ENCODE data around the gene ACBD4.

Gene ACBD4

DNA sequence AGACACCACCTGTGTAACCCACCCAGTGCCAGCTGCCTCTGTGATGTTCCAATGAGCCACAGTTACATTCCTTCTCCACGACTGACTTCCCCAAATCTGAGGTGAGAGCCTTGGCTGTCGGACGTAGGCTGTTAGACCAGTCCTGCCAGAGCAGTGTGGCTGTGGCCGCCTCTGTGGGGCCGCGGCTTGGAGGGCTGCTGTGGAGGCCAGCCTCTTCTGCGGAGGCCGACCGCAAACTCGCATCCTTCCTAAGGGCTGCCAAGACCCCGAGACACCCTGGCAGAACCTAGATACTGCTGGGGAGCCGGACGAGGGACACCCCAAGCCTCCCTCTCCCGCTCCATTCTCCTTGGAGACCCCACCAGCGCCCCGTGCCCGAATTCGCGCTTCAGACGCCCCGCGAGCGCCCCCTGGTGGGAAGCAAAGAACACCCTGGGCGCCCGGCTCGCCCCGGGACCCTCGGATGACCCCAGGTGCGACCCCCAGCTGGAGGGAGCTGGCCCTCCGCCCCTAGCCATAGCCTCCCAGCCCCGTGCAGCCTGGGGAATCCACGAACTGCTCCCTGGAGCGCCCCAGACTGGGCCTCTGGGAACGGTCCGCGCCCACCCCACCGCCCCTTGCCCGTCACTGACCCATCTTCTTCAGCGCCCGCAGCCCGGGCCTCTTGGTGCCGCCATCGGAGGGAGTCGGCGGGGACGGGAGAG lies 3.7 kb upstream of the ACBD4 start:
- Histone ChIP-seq H3K36me3 (ENCODE audit: control insufficient read depth, insufficient read depth, low read length) (no peaks in the 10 kb centered on the region), H3K4me3 (replicated peaks; ENCODE audit: low read depth, low read length) (peak overlapping the region; percentile 79), H3K27me3 (replicated peaks; ENCODE audit: control insufficient read depth, insufficient read depth, low read length) (no peaks in the 10 kb centered on the region; the same call in none of the 2 replicates)
- DNase-seq (ENCODE audit: extremely low read depth, insufficient read length): no peak
- TF ChIP-seq, protein P1, sequence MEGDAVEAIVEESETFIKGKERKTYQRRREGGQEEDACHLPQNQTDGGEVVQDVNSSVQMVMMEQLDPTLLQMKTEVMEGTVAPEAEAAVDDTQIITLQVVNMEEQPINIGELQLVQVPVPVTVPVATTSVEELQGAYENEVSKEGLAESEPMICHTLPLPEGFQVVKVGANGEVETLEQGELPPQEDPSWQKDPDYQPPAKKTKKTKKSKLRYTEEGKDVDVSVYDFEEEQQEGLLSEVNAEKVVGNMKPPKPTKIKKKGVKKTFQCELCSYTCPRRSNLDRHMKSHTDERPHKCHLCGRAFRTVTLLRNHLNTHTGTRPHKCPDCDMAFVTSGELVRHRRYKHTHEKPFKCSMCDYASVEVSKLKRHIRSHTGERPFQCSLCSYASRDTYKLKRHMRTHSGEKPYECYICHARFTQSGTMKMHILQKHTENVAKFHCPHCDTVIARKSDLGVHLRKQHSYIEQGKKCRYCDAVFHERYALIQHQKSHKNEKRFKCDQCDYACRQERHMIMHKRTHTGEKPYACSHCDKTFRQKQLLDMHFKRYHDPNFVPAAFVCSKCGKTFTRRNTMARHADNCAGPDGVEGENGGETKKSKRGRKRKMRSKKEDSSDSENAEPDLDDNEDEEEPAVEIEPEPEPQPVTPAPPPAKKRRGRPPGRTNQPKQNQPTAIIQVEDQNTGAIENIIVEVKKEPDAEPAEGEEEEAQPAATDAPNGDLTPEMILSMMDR (IDR thresholded peaks at IDR 0.05; ENCODE audit: insufficient read depth, low read length, poor library complexity, severe bottlenecking): peak; percentile 89

DNA sequence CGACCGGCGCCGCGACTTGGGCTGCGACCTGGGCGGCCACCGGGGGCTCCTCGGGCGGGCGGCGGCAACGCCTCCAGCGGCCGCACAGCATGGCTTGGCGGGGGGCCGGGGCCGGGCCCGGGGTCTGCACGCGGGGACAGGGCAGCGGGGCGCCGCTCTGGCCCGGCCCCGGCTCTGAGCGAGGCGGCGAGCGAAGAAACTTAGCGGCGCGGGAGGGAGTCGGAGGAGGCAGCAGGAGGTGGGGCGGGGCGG lies 3.2 kb upstream of the ACBD4 start, which contains the start of gene PLCD3:
Gene PLCD3 (minus strand): TSS at position 196 of the 252 bp plus-strand sequence. CDS start 105 bp downstream, at position 91.
- no peak for DNase-seq (ENCODE audit: extremely low read depth, insufficient read length)
- Histone ChIP-seq H3K36me3 (ENCODE audit: control insufficient read depth, insufficient read depth, low read length) (no peaks in the 10 kb centered on the region; the same call in 1 of the 2 replicates), H3K4me3 (replicated peaks; ENCODE audit: low read depth, low read length) (peak within 1 kb of the TSS; percentile 79), H3K27me3 (replicated peaks; ENCODE audit: control insufficient read depth, insufficient read depth, low read length) (no peaks in the 10 kb centered on the region; the same call in none of the 2 replicates)
- TF ChIP-seq, protein P1 (IDR thresholded peaks at IDR 0.05; ENCODE audit: insufficient read depth, low read length, poor library complexity, severe bottlenecking): no peak

DNA sequence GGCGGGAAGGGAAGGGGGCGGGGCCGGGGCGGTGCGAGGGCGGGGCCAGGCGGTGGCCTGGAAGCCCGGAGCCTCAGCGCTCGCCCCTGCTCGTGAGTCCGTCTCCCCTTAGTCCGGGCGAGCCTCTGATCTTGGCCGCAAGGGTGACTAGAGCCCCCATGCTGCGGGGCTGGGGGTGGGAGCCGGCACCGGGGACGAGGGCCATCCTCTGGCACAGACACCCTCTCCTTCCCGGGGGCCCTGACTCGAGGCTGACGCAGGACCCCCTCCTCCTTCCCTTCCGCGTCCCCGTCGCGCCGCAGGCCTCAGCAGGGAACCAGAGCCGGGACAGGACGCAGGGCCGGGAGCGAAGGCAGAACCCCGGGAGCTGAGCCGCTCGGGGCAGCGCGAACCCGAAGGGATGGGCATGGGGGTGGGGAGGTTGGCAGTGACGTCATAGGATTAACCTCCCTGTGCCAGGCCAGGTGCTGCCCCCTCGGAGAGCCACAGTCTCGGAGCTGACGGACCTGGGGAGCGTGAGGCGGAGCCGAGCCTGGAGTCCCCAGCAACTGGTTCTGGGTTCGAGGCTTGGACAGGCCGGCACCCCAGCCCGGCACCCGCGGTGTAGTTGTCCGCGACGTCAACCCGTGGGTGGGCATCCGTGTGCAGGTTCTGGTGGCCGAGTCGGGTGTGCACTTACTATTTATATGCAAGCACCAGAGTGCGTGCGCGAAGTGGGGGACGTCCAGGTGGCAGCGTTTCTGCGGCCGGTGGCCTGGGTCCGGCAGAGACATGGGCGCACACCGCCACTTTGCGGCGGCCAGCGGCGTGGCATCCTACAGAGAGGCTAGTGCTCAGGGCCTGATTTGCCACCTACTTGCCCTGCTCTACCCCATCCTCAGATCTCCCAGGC lies 2.7 kb upstream of the ACBD4 start:
- H3K36me3 ChIP-seq (ENCODE audit: control insufficient read depth, insufficient read depth, low read length): no peaks in the 10 kb centered on the region; the same call in 1 of the 2 replicates
- TF ChIP-seq, protein P1 (IDR thresholded peaks at IDR 0.05; ENCODE audit: insufficient read depth, low read length, poor library complexity, severe bottlenecking): peak; percentile 92
- H3K4me3 ChIP-seq (replicated peaks; ENCODE audit: low read depth, low read length): peak overlapping the region; percentile 79
- peak; percentile 83 for DNase-seq (ENCODE audit: extremely low read depth, insufficient read length)
- no peaks in the 10 kb centered on the region; the same call in none of the 2 replicates for H3K27me3 ChIP-seq (replicated peaks; ENCODE audit: control insufficient read depth, insufficient read depth, low read length)

DNA sequence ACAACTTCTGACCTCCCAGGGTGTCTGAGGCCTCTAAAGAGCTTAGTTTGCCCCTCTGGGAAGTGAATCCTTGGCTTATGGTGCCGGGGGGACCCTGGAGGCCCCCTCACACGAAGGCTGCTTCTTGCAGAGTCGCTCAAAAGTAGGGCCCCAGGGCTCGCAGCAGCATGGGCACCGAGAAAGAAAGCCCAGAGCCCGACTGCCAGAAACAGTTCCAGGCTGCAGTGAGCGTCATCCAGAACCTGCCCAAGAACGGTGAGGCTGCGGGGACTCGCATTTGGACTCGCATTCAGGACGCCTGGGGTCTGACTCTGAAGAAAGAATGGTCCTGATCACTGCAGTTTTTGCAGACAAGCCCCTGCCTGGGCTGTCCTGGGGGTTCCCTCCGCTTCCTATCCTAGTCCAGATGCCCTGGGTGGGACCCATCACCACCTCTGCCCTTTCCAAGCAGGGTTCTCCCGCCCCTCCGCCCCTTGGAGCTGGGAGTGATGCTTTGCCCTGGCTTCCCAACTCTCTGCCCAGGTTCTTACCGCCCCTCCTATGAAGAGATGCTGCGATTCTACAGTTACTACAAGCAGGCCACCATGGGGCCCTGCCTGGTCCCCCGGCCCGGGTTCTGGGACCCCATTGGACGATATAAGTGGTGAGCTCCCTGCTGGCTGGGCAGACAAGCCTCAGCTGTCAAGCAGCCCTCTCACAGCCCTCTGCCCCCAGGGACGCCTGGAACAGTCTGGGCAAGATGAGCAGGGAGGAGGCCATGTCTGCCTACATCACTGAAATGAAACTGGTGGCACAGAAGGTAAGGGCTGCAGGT lies 698 bp downstream of the ACBD4 start:
- H3K36me3 ChIP-seq (ENCODE audit: control insufficient read depth, insufficient read depth, low read length): peaks cover 2% of the 10 kb centered on the region
- H3K4me3 ChIP-seq (replicated peaks; ENCODE audit: low read depth, low read length): peak overlapping the region; percentile 79
- TF ChIP-seq, protein P1 (IDR thresholded peaks at IDR 0.05; ENCODE audit: insufficient read depth, low read length, poor library complexity, severe bottlenecking): no peak
- H3K27me3 ChIP-seq (replicated peaks; ENCODE audit: control insufficient read depth, insufficient read depth, low read length): no peaks in the 10 kb centered on the region; the same call in 1 of the 2 replicates
- DNase-seq (ENCODE audit: extremely low read depth, insufficient read length): no peak

DNA sequence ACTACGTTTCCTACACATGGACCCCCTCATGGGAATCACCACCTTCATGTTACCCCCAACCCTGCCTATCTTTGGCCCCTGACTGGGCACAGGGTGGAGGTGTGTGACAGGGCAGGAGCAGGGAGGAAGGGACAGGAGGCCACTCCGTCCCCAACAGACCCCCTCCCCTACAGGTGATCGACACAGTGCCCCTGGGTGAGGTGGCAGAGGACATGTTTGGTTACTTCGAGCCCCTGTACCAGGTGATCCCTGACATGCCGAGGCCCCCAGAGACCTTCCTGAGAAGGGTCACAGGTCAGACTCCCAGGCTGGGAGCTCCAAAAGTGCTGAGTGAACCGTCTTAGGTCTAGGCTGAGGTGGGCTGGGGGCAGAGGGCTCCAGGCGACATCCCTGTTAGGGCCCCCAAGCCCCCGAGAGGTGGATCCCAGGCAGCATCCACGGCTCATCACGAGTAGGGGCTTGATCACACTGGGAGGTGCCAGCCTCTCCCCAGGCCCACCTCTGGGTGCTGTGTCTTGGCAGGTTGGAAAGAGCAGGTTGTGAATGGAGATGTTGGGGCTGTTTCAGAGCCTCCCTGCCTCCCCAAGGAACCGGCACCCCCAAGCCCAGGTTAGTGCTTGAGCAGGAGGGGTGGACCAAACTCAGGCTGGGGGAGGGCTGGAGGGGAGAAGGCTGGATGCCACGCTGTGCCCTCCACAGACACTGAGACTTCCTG lies 1.5 kb downstream of the ACBD4 start:
- TF ChIP-seq, protein P1 (IDR thresholded peaks at IDR 0.05; ENCODE audit: insufficient read depth, low read length, poor library complexity, severe bottlenecking): no peak
- DNase-seq (ENCODE audit: extremely low read depth, insufficient read length): no peak
- Histone ChIP-seq H3K4me3 (replicated peaks; ENCODE audit: low read depth, low read length) (no peak overlapping the region), H3K27me3 (replicated peaks; ENCODE audit: control insufficient read depth, insufficient read depth, low read length) (no peaks in the 10 kb centered on the region), H3K36me3 (ENCODE audit: control insufficient read depth, insufficient read depth, low read length) (peaks cover 2% of the 10 kb centered on the region)
